22Rv1 (cell line): ENCODE results near the gene MIDN.

Experiments
- ZFX ChIP-seq: fragments of 450-650 bp; IDR thresholded peaks from 2 replicates; pipeline ENCODE4 v1.6.1; 2017; ENCODE audit warnings: antibody characterized with exemption, borderline replicate concordance
- TF ChIP-seq, protein P1 (sequence below): fragments of 450-650 bp; IDR thresholded peaks from 2 replicates; pipeline ENCODE4 v1.5.1; 2017; ENCODE audit warnings: mild to moderate bottlenecking

DNA sequence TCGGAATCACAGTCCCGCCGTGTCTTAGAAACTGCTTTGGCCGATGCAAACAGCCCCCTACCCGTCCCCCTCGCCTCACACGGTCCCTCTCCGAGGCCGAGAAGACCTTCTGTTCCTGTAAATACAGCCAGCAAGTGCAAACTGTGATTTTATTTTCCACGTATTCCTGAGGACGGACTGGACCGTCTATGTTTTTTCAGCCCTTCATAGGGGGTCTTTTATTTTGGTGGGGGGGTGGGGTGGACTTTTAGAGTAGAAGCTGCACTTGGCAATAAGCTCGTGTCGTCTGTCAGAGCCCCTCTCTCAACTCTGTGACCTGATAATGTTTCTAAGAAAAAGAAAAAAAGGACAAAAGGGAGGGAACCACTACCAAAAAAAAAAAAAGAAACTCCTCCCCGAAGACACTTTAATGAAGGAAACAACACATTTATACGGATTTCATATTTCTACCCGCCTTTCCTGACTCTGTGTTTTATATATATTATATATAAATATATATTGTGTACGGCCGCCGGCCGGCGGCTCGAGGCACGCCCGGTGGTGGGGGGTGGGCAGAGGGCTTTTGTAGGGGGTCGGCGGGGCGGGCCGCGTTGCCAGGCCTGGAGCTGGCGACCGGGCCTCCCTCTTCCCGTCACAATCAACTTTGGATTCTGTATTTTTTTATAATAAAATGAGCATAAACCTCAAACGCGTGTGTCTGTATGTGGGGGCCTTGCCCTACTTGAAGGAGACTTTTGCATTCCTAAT lies 52.5 kb downstream of the MIDN start:
- TF ChIP-seq, protein P1, sequence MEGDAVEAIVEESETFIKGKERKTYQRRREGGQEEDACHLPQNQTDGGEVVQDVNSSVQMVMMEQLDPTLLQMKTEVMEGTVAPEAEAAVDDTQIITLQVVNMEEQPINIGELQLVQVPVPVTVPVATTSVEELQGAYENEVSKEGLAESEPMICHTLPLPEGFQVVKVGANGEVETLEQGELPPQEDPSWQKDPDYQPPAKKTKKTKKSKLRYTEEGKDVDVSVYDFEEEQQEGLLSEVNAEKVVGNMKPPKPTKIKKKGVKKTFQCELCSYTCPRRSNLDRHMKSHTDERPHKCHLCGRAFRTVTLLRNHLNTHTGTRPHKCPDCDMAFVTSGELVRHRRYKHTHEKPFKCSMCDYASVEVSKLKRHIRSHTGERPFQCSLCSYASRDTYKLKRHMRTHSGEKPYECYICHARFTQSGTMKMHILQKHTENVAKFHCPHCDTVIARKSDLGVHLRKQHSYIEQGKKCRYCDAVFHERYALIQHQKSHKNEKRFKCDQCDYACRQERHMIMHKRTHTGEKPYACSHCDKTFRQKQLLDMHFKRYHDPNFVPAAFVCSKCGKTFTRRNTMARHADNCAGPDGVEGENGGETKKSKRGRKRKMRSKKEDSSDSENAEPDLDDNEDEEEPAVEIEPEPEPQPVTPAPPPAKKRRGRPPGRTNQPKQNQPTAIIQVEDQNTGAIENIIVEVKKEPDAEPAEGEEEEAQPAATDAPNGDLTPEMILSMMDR: no peak
- TF ChIP-seq ZFX: no peak
